Tibial artery (tissue), 4 donors: ENCODE data around the gene BCR.
A peak's percentile ranks its signal among the peaks of the same experiment; 100 is the strongest.

Experiments used
- DNase-seq, 2 donors: peaks; one replicate each; pipeline ENCODE4 v3.0.0-alpha.2; 2019
- H3K27ac ChIP-seq, 2 donors: fragments of 200-600 bp; sonication (generic) in 1 of 2; 1 replicate in 1 of 2; 2 replicates in 1 of 2; pipeline ENCODE4 v1.5.1; 2018 to 2019; ENCODE audit warnings: mild to moderate bottlenecking in 1 of 2
- H3K27me3 ChIP-seq, 2 donors: fragments of 200-600 bp; sonication (generic) in 1 of 2; one replicate each; pipeline versions ENCODE4 v1.5.1 to v1.6.0; 2016 to 2019
- H3K36me3 ChIP-seq, 3 donors: fragments of 200-600 bp; sonication (generic) in 2 of 3; one replicate each; pipeline ENCODE4 v1.5.1; 2016 to 2019; ENCODE audit warnings: mild to moderate bottlenecking in 2 of 3
- H3K4me1 ChIP-seq, 4 donors: fragments of 200-600 bp; sonication (generic) in 2 of 4; 1 replicate in 3 of 4; 2 replicates in 1 of 4; pipeline ENCODE4 v1.5.1; 2016 to 2019
- H3K4me3 ChIP-seq, 2 donors: fragments of 200-600 bp; sonication (generic) in 1 of 2; 1 replicate in 1 of 2; 2 replicates in 1 of 2; pipeline ENCODE4 v1.5.1; 2018 to 2019; ENCODE audit warnings: mild to moderate bottlenecking in 2 of 2
- H3K9me3 ChIP-seq, 3 donors: fragments of 200-600 bp; sonication (generic) in 1 of 3; one replicate each; pipeline ENCODE4 v1.5.1; 2016 to 2019
- CTCF ChIP-seq, 2 experiments: fragments of 200-600 bp in 1 of 2; fragments of 450-650 bp in 1 of 2; IDR thresholded peaks; one replicate each; pipeline ENCODE4 v1.5.1; 2017 to 2019; ENCODE audit warnings: antibody characterized with exemption in 2 of 2, mild to moderate bottlenecking in 1 of 2, moderate library complexity in 1 of 2
- intact Hi-C: fragments of 100-400 bp; cut with DNase I; formaldehyde crosslinking; loops from one replicate; pipeline ENCODE4 v1.15.0; 2023; ENCODE audit warnings: low total_unique reads

BCR gene

GRCh38 chr22:23202812-23203451 is 22.6 kb downstream of the BCR start:
- no peaks in the 10 kb centered on the region for H3K27me3 ChIP-seq
- no peak for TF ChIP-seq CTCF (IDR thresholded peaks at IDR 0.05)
- H3K4me1 ChIP-seq = peaks cover 0 to 77% (median 39%) of the 10 kb centered on the region in 4 donors
- peaks cover 0 to 5% (median 2%) of the 10 kb centered on the region in 3 donors for H3K36me3 ChIP-seq
- H3K9me3 ChIP-seq = no peaks in the 10 kb centered on the region
- H3K27ac ChIP-seq = peak overlapping the region; percentile 76 to 81
- no peak for DNase-seq
- H3K4me3 ChIP-seq = no peak overlapping the region
- intact Hi-C loops = no loop called here

GRCh38 chr22:23203452-23204124 is 23.3 kb downstream of the BCR start:
- Histone ChIP-seq H3K9me3 (no peaks in the 10 kb centered on the region), H3K4me3 (no peak overlapping the region), H3K4me1 (peaks cover 0 to 73% (median 39%) of the 10 kb centered on the region in 4 donors), H3K27ac (peak overlapping the region; percentile 76 to 81), H3K36me3 (peaks cover 0 to 5% (median 4%) of the 10 kb centered on the region in 3 donors), H3K27me3 (no peaks in the 10 kb centered on the region)
- DNase-seq = no peak
- TF ChIP-seq CTCF (IDR thresholded peaks at IDR 0.05) = no peak
- intact Hi-C loops = no loop called here

- no peaks in the 10 kb centered on the region for H3K9me3 ChIP-seq
- TF ChIP-seq CTCF (IDR thresholded peaks at IDR 0.05) = no peak
- DNase-seq = peak in 1 of 2 donors; percentile 80
- peaks cover 0 to 67% (median 38%) of the 10 kb centered on the region in 4 donors for H3K4me1 ChIP-seq
- H3K27ac ChIP-seq = peak overlapping the region; percentile 76 to 81
- intact Hi-C loops = no loop called here
- H3K4me3 ChIP-seq = no peak overlapping the region
- H3K36me3 ChIP-seq = peaks cover 0 to 4% (median 4%) of the 10 kb centered on the region in 3 donors
- no peaks in the 10 kb centered on the region for H3K27me3 ChIP-seq
Observed at GRCh38 chr22:23204125-23204488, 23.8 kb downstream of the BCR start.

GRCh38 chr22:23204541-23205157 is 24.3 kb downstream of the BCR start:
- Histone ChIP-seq H3K9me3 (no peaks in the 10 kb centered on the region), H3K4me3 (no peak overlapping the region), H3K27me3 (no peaks in the 10 kb centered on the region), H3K36me3 (peaks cover 0 to 4% (median 0%) of the 10 kb centered on the region in 3 donors), H3K27ac (peak overlapping the region; percentile 76 to 81), H3K4me1 (peaks cover 0 to 62% (median 34%) of the 10 kb centered on the region in 4 donors)
- peak in 1 of 2 donors; percentile 82 for DNase-seq
- intact Hi-C loops = no loop called here
- TF ChIP-seq CTCF (IDR thresholded peaks at IDR 0.05) = peak in 1 of 2 experiments; percentile 27

- Histone ChIP-seq H3K27ac (peak overlapping the region; percentile 76 to 81), H3K4me3 (no peak overlapping the region), H3K4me1 (peaks cover 0 to 54% (median 34%) of the 10 kb centered on the region in 4 donors), H3K9me3 (no peaks in the 10 kb centered on the region), H3K36me3 (peaks cover 0 to 4% (median 0%) of the 10 kb centered on the region in 3 donors), H3K27me3 (no peaks in the 10 kb centered on the region)
- intact Hi-C loops = no loop called here
- no peak for DNase-seq
- no peak for TF ChIP-seq CTCF (IDR thresholded peaks at IDR 0.05)
Observed at GRCh38 chr22:23205339-23206049, 25.2 kb downstream of the BCR start.
